ENCODE measurements around the gene HLA-DMA. TPM values are rescaled to one million over a fixed set of nuclear protein-coding genes. Genes with fewer than 3 reads are reported as not detected.

HLA-DMA gene
- polyA plus RNA-seq, 3 donors = 434 to 526 (median 515) TPM

DNA sequence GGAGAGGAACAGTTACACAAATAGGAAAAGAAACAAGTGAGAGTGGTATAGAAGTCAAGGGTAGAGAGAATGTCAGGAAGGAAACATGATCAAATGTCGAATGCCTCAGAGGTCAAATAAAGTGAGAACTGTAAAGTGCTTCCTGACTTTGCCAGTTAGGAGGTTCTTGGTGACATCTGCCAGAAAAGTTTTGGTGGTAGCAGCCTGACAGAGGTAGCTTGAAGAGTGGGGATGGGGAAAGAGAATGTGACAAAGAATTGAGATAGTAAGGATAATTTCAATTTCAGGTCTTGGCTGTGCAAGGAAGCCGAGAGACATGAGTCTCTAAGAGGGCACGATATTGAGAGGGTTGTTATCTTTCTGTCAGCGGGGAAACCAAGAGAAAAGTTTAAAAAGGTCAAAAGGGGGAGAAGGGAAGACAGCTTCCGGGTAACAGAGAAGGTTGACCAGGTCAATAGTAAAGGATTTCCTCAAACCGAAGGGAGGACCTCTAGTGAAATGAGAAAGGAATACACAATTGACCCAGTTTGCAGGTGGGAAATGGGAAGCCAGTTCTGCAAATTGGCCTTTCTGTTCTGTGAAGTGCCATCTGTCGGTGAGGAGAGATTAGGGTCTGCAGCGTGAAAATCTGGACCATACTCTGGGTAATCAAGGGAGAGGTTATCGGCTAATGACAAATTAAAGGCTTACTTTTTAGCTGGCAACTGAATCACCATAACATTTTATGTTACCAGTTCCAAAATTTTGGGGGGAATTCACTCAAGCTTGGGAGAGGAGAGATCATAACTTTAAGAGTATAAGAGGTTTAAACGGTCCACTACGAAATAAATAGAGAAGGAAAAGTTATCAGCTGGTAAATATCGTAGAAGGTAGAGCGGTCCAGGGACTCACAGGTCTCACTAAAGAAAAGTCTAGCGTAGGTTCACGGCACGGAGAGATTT, 14.5 kb upstream of the HLA-DMA start:
- peak overlapping the region; percentile 90 to 100 (median 99) for H3K27ac Mint-ChIP-seq
- peaks cover 0 to 3% (median 0%) of the 10 kb centered on the region in 7 donors for H3K9me3 Mint-ChIP-seq
- H3K36me3 Mint-ChIP-seq = peaks cover 3 to 6% of the 10 kb centered on the region in 2 donors
- peaks cover 44% of the 10 kb centered on the region for H3K4me1 Mint-ChIP-seq
- H3K36me3 ChIP-seq (replicated peaks in 1 of 2; ENCODE audit: control insufficient read depth in 1 of 2, insufficient read depth in 2 of 2, low read length in 2 of 2) = peaks cover 0 to 2% of the 10 kb centered on the region in 2 donors
- H2AFZ ChIP-seq (ENCODE audit: insufficient read depth, low read depth, low read length, poor library complexity, severe bottlenecking) = peak overlapping the region; percentile 86
- intact Hi-C loops (cut with micrococcal nuclease) = loop anchor here in 1 of 2 donors (2.0 kb wide), 1 partner anchor 15 kb away; the partner anchor contains the start of gene HLA-DMA
- peaks cover 0 to 4% (median 2%) of the 10 kb centered on the region in 3 donors for H3K27me3 Mint-ChIP-seq (ENCODE audit: low read depth in 3 of 3)
- H3K9ac ChIP-seq (ENCODE audit: insufficient read depth, low read length, poor library complexity, severe bottlenecking) = peak overlapping the region; percentile 79
- H3K4me3 Mint-ChIP-seq = peak overlapping the region; percentile 98 to 100
- peaks cover 89% of the 10 kb centered on the region for H3K79me2 ChIP-seq (ENCODE audit: insufficient read depth, low read length)
- 2% methylated on average over 14 of the region's 16 CpGs for WGBS (ENCODE audit: insufficient coverage)
- TF ChIP-seq, protein P1, sequence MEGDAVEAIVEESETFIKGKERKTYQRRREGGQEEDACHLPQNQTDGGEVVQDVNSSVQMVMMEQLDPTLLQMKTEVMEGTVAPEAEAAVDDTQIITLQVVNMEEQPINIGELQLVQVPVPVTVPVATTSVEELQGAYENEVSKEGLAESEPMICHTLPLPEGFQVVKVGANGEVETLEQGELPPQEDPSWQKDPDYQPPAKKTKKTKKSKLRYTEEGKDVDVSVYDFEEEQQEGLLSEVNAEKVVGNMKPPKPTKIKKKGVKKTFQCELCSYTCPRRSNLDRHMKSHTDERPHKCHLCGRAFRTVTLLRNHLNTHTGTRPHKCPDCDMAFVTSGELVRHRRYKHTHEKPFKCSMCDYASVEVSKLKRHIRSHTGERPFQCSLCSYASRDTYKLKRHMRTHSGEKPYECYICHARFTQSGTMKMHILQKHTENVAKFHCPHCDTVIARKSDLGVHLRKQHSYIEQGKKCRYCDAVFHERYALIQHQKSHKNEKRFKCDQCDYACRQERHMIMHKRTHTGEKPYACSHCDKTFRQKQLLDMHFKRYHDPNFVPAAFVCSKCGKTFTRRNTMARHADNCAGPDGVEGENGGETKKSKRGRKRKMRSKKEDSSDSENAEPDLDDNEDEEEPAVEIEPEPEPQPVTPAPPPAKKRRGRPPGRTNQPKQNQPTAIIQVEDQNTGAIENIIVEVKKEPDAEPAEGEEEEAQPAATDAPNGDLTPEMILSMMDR (IDR thresholded peaks at IDR 0.05) = peak; percentile 62
- DNase-seq = peak; percentile 24 to 63 (median 58)
- H3K4me1 ChIP-seq (ENCODE audit: control insufficient read depth in 1 of 2, insufficient read depth in 2 of 2, low read length in 2 of 2) = peaks cover 42 to 55% of the 10 kb centered on the region in 2 donors
- peak overlapping the region; percentile 99 for H3K4me2 ChIP-seq (replicated peaks; ENCODE audit: extremely low read depth, low read length, poor library complexity, severe bottlenecking)
- peak overlapping the region; percentile 93 to 96 (median 93) for H3K4me3 ChIP-seq (replicated peaks in 1 of 3; ENCODE audit: low read depth in 2 of 3, low read length in 3 of 3)
- peaks cover 4% of the 10 kb centered on the region for H4K20me1 ChIP-seq (ENCODE audit: insufficient read depth, low read length)
- no peaks in the 10 kb centered on the region for H3K27me3 ChIP-seq (ENCODE audit: control insufficient read depth in 2 of 2, insufficient read depth in 2 of 2, low read length in 2 of 2)
- no peaks in the 10 kb centered on the region for H3K9me3 ChIP-seq (replicated peaks in 1 of 2; ENCODE audit: control insufficient read depth in 1 of 2, insufficient read depth in 1 of 2, low read length in 2 of 2)
- peak overlapping the region; percentile 95 to 97 for H3K27ac ChIP-seq (ENCODE audit: low read depth in 1 of 2, low read length in 2 of 2)

DNA sequence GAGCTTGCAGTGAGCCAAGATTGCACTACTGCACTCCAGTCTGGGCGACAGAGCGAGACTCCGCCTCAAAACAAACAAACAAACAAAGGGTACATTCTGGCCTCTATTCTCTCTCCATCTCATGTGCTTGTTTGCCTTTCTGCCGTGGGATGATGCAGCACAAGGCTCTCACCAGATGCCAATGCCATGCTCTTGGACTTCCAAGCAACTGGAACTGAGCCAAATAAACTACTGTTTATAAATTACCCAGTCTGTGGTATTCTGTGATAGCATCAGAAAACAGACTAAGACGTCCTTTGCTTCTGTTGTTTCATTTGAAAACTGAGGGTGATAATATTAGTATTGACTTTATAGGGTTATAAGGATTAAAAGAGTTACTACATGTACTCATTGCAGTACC, 11.9 kb upstream of the HLA-DMA start:
- 100% methylated on average over 4 of the region's 5 CpGs for WGBS (ENCODE audit: insufficient coverage)
- no peak overlapping the region for H3K4me3 ChIP-seq (replicated peaks in 1 of 3; ENCODE audit: low read depth in 2 of 3, low read length in 3 of 3)
- H3K9me3 Mint-ChIP-seq = no peaks in the 10 kb centered on the region

More for the DNA sequence above, 11.9 kb upstream of the HLA-DMA start:
- H2AFZ ChIP-seq (ENCODE audit: insufficient read depth, low read depth, low read length, poor library complexity, severe bottlenecking) = no peak overlapping the region
- peaks cover 46 to 66% of the 10 kb centered on the region in 2 donors for H3K4me1 ChIP-seq (ENCODE audit: control insufficient read depth in 1 of 2, insufficient read depth in 2 of 2, low read length in 2 of 2)
- peaks cover 8% of the 10 kb centered on the region for H4K20me1 ChIP-seq (ENCODE audit: insufficient read depth, low read length)
- peaks cover 98% of the 10 kb centered on the region for H3K79me2 ChIP-seq (ENCODE audit: insufficient read depth, low read length)
- no peak overlapping the region for H3K27ac ChIP-seq (ENCODE audit: low read depth in 1 of 2, low read length in 2 of 2)
- intact Hi-C loops (cut with micrococcal nuclease) = no loop called here
- H3K4me1 Mint-ChIP-seq = peaks cover 53% of the 10 kb centered on the region
- H3K36me3 ChIP-seq (replicated peaks in 1 of 2; ENCODE audit: control insufficient read depth in 1 of 2, insufficient read depth in 2 of 2, low read length in 2 of 2) = no peaks in the 10 kb centered on the region
- no peak overlapping the region for H3K4me3 Mint-ChIP-seq
- H3K36me3 Mint-ChIP-seq = peaks cover 2 to 5% of the 10 kb centered on the region in 2 donors
- H3K4me2 ChIP-seq (replicated peaks; ENCODE audit: extremely low read depth, low read length, poor library complexity, severe bottlenecking) = no peak overlapping the region
- no peak for DNase-seq
- peaks cover 0 to 2% (median 0%) of the 10 kb centered on the region in 3 donors for H3K27me3 Mint-ChIP-seq (ENCODE audit: low read depth in 3 of 3)
- H3K27me3 ChIP-seq (ENCODE audit: control insufficient read depth in 2 of 2, insufficient read depth in 2 of 2, low read length in 2 of 2) = no peaks in the 10 kb centered on the region
- H3K27ac Mint-ChIP-seq = peak overlapping the region in 1 of 7 donors; percentile 51
- no peaks in the 10 kb centered on the region for H3K9me3 ChIP-seq (replicated peaks in 1 of 2; ENCODE audit: control insufficient read depth in 1 of 2, insufficient read depth in 1 of 2, low read length in 2 of 2)
- H3K9ac ChIP-seq (ENCODE audit: insufficient read depth, low read length, poor library complexity, severe bottlenecking) = no peak overlapping the region
- TF ChIP-seq, protein P1 (IDR thresholded peaks at IDR 0.05) = no peak

All from CD14-positive monocyte (primary cell).